Type B pancreatic cell (in vitro differentiated cells): ENCODE data around the gene TARBP2. TPM values are rescaled to one million over a fixed set of nuclear protein-coding genes. Genes with fewer than 3 reads are reported as not detected.

Source experiments
- DNase-seq: peaks from one replicate; pipeline ENCODE4 v3.0.0; 2021; ENCODE audit warnings: mixed read lengths; ENCODE audit not compliant: unreplicated experiment; ENCODE audit errors: extremely low spot score
- H3K27ac Mint-ChIP-seq: 2 replicates; pipeline ENCODE4 v1.8.0; 2021; ENCODE audit warnings: mild to moderate bottlenecking, mixed read lengths
- H3K27me3 Mint-ChIP-seq: 2 replicates; pipeline ENCODE4 v1.8.0; 2021; ENCODE audit warnings: mixed read lengths
- H3K36me3 Mint-ChIP-seq: 2 replicates; pipeline ENCODE4 v1.8.0; 2021; ENCODE audit warnings: mixed read lengths
- H3K4me1 Mint-ChIP-seq: one replicate; pipeline ENCODE4 v1.8.0; 2021; ENCODE audit warnings: mixed read lengths; ENCODE audit not compliant: unreplicated experiment
- H3K4me3 Mint-ChIP-seq: 2 replicates; pipeline ENCODE4 v1.8.0; 2021; ENCODE audit warnings: mild to moderate bottlenecking, mixed read lengths
- H3K9me3 Mint-ChIP-seq: 2 replicates; pipeline ENCODE4 v1.8.0; 2021; ENCODE audit warnings: mixed read lengths
- CTCF ChIP-seq: fragments of 200-600 bp; sonication (generic); conservative IDR thresholded peaks from 2 replicates; pipeline ENCODE4 v1.5.0; 2021; ENCODE audit warnings: antibody characterized with exemption, mild to moderate bottlenecking
- total RNA-seq: library from RNA; stranded (reverse); gene quantifications from 2 replicates; pipeline ENCODE4 v1.2.1, GENCODE V29; 2021; ENCODE audit warnings: low replicate concordance

Gene TARBP2
- total RNA-seq, 1 donor from 2014 or later, result 52.3 TPM

- Mint-ChIP-seq H3K4me1 (no peaks in the 10 kb centered on the region), H3K9me3 (no peaks in the 10 kb centered on the region), H3K36me3 (peaks cover 20% of the 10 kb centered on the region), H3K27ac (no peak overlapping the region), H3K27me3 (no peaks in the 10 kb centered on the region), H3K4me3 (no peak overlapping the region)
- no peak for DNase-seq
- no peak for TF ChIP-seq CTCF
Measured at GRCh38 chr12:53530920-53531319, 29.8 kb downstream of the TARBP2 start.

GRCh38 chr12:53532021-53532420 is 30.9 kb downstream of the TARBP2 start:
- Mint-ChIP-seq H3K4me3 (no peak overlapping the region), H3K27ac (no peak overlapping the region), H3K27me3 (no peaks in the 10 kb centered on the region), H3K36me3 (peaks cover 20% of the 10 kb centered on the region), H3K4me1 (no peaks in the 10 kb centered on the region), H3K9me3 (no peaks in the 10 kb centered on the region)
- no peak for TF ChIP-seq CTCF
- DNase-seq, result no peak

- H3K27ac Mint-ChIP-seq, result no peak overlapping the region
- H3K36me3 Mint-ChIP-seq, result peaks cover 20% of the 10 kb centered on the region
- no peak for DNase-seq
- H3K4me1 Mint-ChIP-seq, result no peaks in the 10 kb centered on the region
- no peak overlapping the region for H3K4me3 Mint-ChIP-seq
- H3K27me3 Mint-ChIP-seq, result no peaks in the 10 kb centered on the region
- no peak for TF ChIP-seq CTCF
- H3K9me3 Mint-ChIP-seq, result no peaks in the 10 kb centered on the region
Measured at GRCh38 chr12:53532524-53533445, 31.7 kb downstream of the TARBP2 start.

- no peak for TF ChIP-seq CTCF
- Mint-ChIP-seq H3K27ac (no peak overlapping the region), H3K27me3 (no peaks in the 10 kb centered on the region), H3K4me3 (no peak overlapping the region), H3K9me3 (no peaks in the 10 kb centered on the region), H3K36me3 (peaks cover 20% of the 10 kb centered on the region), H3K4me1 (peaks cover 5% of the 10 kb centered on the region)
- DNase-seq, result no peak
Measured at GRCh38 chr12:53533471-53533870, 32.4 kb downstream of the TARBP2 start.

GRCh38 chr12:53536962-53537361 is 35.9 kb downstream of the TARBP2 start:
- H3K4me1 Mint-ChIP-seq, result peaks cover 10% of the 10 kb centered on the region
- H3K27ac Mint-ChIP-seq, result no peak overlapping the region
- TF ChIP-seq CTCF, result no peak
- no peaks in the 10 kb centered on the region for H3K9me3 Mint-ChIP-seq
- no peak overlapping the region for H3K4me3 Mint-ChIP-seq
- peaks cover 19% of the 10 kb centered on the region for H3K36me3 Mint-ChIP-seq
- no peaks in the 10 kb centered on the region for H3K27me3 Mint-ChIP-seq
- DNase-seq, result no peak
